ENCODE measurements around the gene CRISPLD2. TPM values are rescaled to one million over a fixed set of nuclear protein-coding genes. Genes with fewer than 3 reads are reported as not detected.

Gene CRISPLD2
- total and polyA plus RNA-seq, 5 experiments from 2014 or later = 0.05 to 0.24 (median 0.07) TPM; not detected in 2

DNA sequence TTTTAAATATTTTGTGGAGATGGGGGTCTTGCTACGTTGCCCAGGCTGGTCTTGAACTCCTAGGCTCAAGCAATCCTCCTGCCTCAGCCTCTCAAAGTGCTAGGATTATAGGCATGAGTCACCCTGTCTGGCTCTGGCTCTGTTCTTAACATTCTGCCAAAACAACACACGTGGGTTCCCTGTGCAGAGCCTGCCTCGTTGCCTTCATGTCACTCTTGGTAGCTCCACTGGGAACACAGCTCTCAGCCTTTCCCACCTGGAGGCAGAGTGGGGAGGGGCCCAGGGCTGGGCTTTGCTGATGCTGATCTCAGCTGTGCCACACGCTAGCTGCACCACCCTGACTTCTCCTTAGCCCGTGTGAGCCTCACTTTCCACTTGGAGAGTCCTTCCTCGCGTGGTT is 19.3 kb downstream of the CRISPLD2 start:
- H3K9me3 Mint-ChIP-seq = no peaks in the 10 kb centered on the region
- ATAC-seq (no peak), DNase-seq (no peak)
- no peak overlapping the region for H3K27ac Mint-ChIP-seq
- POLR2A ChIA-PET = no interaction called here
- peaks cover 9 to 40% (median 24%) of the 10 kb centered on the region in 5 donors for H3K27me3 Mint-ChIP-seq
- no peak overlapping the region for H3K4me3 Mint-ChIP-seq
- H3K36me3 Mint-ChIP-seq = no peaks in the 10 kb centered on the region
- H3K4me1 Mint-ChIP-seq = peaks cover 10 to 33% (median 19%) of the 10 kb centered on the region in 4 donors

DNA sequence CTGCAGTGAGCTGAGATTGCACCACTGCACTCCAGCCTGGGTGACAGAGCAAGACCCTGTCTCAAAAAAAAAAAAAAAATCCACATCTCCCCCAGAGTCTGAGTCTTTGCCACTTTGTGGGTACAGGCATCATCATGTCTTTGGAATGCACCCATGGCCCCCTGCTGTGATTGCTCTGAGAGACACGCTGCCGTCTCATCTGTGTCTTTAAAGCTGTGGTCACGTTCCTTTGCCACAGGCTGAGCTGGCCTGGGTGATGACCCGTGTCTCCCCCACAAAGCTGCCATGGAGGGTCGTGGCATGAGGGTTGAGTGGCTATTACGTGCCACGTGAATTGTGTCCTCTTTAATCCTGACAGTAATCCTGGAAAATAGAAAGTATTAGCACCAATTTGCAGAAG is 20.2 kb downstream of the CRISPLD2 start:
- Mint-ChIP-seq H3K27me3 (peaks cover 9 to 40% (median 25%) of the 10 kb centered on the region in 5 donors), H3K4me1 (peaks cover 10 to 39% (median 21%) of the 10 kb centered on the region in 4 donors), H3K27ac (peak overlapping the region in 1 of 10 donors; percentile 27), H3K36me3 (no peaks in the 10 kb centered on the region), H3K9me3 (no peaks in the 10 kb centered on the region), H3K4me3 (no peak overlapping the region)
- DNase-seq (no peak), ATAC-seq (no peak)
- POLR2A ChIA-PET = no interaction called here

DNA sequence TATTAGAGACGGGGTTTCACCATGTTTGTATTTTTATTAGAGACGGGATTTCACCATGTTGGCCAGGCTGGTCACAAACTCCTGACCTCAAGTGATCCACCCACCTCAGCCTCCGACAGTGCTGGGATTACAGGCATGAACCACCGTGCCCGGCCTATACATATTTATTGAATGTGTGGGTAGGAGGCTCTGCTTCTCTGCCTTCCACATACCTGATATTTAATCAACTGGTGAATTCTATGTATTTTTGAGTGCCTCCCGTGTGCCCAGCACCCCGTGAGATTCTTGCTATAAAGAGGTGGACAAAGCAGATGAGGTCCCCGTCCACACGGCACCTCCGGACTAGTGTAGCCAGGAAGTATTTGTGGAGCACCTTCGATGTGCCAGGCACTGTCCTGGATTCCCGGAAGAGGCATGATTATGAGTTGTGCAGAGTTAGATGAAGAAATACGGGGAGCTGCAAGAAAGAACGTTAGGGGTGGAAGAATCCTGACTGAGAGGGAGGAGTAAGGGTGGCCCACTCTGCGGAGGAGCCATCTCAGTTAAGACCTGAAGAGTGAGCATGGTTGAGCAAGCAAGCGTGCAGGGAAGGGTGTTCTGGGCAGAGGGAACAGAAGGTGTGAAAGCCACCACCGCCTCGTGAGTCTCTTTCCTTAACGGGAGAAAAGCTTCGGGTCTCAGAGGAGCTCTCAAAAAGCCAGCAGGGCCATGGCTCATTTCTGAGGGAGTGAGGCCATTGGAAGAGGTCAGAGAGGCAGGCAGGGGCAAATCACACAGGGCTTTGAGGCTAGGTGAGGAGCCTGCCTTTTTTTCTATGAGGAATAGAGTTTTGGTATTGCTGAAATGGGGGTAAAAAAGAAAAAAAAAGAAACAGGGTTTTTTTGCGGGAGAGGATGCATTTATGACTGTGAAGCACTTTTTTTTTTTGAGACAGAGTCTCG is 21.2 kb downstream of the CRISPLD2 start:
- Mint-ChIP-seq H3K27ac (no peak overlapping the region), H3K4me3 (peak overlapping the region in 5 of 10 donors; percentile 5 to 71 (median 55)), H3K9me3 (no peaks in the 10 kb centered on the region), H3K4me1 (peaks cover 10 to 39% (median 21%) of the 10 kb centered on the region in 4 donors), H3K27me3 (peaks cover 9 to 35% (median 25%) of the 10 kb centered on the region in 5 donors), H3K36me3 (no peaks in the 10 kb centered on the region)
- POLR2A ChIA-PET = no interaction called here
- ATAC-seq (no peak), DNase-seq (no peak)

DNA sequence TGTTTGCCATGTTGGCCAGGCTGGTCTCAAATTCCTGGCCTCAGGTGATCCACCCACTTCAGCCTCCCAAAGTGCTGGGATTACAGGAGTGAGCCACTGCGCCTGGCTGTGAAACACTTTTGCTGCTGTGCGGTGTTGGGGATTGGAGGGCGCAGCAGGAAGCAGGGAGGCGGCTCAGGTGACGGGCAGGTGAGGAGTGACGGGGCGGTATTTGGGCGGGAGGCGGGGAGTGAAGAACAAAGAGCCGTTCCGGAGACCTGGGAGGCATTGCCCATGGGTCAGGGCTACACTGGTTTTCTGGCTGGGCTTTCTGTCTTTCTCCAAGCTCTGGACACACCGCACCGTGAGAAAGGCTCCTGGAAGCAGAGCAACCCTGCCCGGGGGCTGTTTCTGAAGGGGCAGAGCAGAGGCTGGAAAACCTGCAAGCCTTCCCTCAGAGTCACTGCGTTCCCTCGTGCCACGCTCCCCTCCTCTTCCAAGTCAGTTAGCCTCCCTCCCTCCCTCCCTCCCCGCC is 22.1 kb downstream of the CRISPLD2 start:
- ATAC-seq = peak in 1 of 2 donors; percentile 60
- Mint-ChIP-seq H3K4me1 (peaks cover 10 to 39% (median 21%) of the 10 kb centered on the region in 4 donors), H3K27me3 (peaks cover 9 to 35% (median 25%) of the 10 kb centered on the region in 5 donors), H3K9me3 (no peaks in the 10 kb centered on the region), H3K27ac (peak overlapping the region in 2 of 10 donors; percentile 11 to 29), H3K4me3 (peak overlapping the region in 8 of 10 donors; percentile 16 to 76 (median 56)), H3K36me3 (no peaks in the 10 kb centered on the region)
- DNase-seq = no peak
- POLR2A ChIA-PET = no interaction called here

DNA sequence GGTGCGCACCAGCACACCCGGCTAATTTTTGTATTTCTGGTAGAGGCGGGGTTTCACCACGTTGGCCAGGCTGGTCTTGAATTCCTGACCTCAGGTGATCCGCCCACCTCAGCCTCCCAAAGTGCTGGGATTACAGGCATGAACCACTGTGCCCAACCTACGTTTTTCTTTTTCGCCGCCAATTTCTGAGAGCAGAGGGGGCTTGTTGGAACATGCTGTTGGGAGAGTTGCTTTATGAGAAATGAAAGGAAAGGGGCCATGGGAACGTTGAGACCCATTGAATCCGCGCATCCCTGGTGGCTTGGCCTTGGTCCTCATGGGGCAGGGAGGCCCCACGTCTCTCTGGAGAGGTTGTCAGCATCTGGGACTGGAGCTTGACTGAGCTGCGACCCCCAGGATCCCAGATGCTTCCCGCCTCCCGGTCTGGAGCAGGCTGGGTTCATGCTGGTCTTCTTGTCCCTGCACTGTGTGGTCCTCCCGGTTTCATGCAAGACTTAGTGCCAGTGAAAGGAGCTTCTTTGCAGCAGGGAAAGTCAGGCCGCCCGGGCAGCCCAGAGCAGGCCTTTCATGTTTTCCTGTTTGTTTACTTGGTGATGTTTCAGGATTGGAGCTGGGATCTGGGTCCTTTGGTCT is 22.8 kb downstream of the CRISPLD2 start:
- Mint-ChIP-seq H3K9me3 (no peaks in the 10 kb centered on the region), H3K27me3 (peaks cover 9 to 35% (median 25%) of the 10 kb centered on the region in 5 donors), H3K27ac (peak overlapping the region in 4 of 10 donors; percentile 31 to 53 (median 44)), H3K36me3 (no peaks in the 10 kb centered on the region), H3K4me3 (peak overlapping the region in 8 of 10 donors; percentile 11 to 71 (median 38)), H3K4me1 (peaks cover 10 to 39% (median 21%) of the 10 kb centered on the region in 4 donors)
- POLR2A ChIA-PET = no interaction called here
- no peak for DNase-seq
- no peak for ATAC-seq

DNA sequence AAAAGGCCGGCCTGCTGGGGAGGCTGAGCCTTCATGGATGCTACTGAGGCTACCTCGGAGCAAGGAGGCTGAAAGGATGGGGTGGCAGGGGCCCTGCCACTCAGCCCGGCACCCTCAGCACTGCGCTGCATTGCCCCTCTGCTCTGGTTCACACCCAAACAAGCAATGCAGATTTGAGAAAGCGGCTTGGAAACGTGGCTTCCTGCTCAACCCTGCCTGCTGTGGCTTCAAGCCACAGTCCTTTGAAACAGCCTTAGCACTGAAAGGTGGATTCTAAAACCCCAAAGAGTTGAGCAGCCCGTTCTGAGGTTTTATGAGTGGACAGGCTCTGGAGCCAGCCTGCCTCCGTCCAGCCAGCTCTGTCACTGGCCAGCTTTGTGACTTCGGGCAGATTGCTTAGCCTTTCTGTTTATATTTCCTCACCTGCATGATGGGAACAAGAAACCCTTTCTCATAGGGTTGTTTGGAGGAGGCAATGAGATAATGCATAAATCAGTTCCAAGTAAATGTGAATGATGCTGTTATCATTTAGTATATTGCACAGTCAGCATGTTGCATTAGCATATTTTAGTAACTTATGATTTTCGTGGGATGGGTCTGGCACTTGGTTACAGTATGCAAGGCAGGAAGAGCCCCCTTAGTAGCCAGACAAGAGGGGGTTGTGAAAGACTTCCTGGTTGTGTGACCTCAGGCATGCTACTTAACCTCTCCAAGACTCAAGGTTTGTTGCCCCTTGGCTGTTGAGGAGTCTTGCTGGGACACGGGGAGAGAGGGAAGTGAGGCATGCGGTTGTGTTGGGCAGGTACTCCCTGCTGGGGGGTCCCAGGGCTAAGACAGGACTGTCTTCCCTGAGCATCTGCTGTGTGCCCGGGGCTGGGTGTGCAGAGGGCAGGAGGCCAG is 23.6 kb downstream of the CRISPLD2 start:
- peak in 2 of 10 donors; percentile 32 to 34 for DNase-seq
- ATAC-seq = peak in 1 of 2 donors; percentile 75
- POLR2A ChIA-PET = no interaction called here
- Mint-ChIP-seq H3K27me3 (peaks cover 9 to 32% (median 24%) of the 10 kb centered on the region in 5 donors), H3K27ac (peak overlapping the region in 4 of 10 donors; percentile 31 to 53 (median 44)), H3K9me3 (no peaks in the 10 kb centered on the region), H3K4me1 (peaks cover 10 to 39% (median 21%) of the 10 kb centered on the region in 4 donors), H3K4me3 (peak overlapping the region in 7 of 10 donors; percentile 3 to 71 (median 50)), H3K36me3 (no peaks in the 10 kb centered on the region)

DNA sequence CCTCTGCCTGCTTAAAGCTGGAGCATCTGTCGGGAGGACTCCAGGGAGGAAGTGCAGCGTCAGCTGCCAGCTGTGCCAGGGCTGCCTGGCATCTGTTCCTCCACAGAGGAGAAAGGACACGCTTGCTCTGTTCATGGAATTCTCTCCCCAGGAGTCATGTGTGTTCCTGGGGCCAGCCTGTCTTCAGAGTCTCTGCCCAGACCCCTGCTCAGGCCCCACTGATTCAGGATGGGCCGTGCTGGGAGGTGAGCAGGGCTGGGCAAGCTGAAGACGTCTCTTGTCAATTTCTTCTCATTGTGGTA is 24.2 kb downstream of the CRISPLD2 start:
- Mint-ChIP-seq H3K4me3 (no peak overlapping the region), H3K36me3 (no peaks in the 10 kb centered on the region), H3K9me3 (no peaks in the 10 kb centered on the region), H3K27ac (no peak overlapping the region), H3K4me1 (peaks cover 10 to 39% (median 21%) of the 10 kb centered on the region in 4 donors), H3K27me3 (peaks cover 9 to 33% (median 24%) of the 10 kb centered on the region in 5 donors)
- no peak for DNase-seq
- no peak for ATAC-seq
- POLR2A ChIA-PET = no interaction called here

DNA sequence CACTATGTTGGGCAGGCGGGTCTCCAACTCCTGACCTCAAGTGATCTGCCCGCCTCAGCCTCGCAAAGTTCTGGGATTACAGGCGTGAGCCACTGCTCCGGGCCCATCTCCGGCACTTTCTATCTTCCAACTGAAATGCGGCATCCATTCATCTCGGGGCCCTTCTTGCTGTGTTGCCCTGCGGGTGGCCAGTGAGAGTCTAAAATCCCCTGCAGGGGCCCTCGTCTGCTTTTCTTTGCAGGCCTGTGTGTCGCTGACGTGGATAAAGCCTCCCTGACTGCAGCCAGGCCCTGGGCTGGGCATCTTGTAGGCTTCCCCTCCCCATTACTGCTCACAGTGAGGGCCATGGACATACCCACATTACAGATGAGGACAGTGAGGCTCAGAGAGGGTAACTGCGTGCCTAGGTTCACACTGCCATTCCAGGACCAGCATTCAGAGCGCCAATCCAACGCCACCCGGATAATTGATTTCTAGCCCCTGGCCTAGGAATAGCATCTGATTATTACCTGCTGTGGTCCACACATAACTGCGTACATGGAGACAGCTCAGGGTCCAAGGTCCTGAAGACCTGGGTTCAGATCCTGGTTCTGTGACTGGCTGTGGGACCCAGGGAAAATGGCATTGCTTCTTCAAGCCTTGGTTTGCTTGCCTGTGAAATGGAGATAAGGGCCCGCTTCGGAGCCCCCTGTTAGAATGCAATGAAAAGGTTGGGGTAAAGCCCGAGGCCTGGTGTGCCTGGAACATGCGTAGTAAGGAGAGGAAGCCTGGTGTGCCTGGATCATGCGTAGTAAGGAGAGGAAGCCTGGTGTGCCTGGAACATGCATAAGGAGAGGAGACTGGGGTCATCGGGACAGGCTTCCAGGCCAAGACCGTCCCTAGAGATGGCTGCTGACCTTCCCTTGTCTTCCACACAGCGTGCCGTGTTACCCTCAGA is 25.0 kb downstream of the CRISPLD2 start:
- POLR2A ChIA-PET = no interaction called here

DNA sequence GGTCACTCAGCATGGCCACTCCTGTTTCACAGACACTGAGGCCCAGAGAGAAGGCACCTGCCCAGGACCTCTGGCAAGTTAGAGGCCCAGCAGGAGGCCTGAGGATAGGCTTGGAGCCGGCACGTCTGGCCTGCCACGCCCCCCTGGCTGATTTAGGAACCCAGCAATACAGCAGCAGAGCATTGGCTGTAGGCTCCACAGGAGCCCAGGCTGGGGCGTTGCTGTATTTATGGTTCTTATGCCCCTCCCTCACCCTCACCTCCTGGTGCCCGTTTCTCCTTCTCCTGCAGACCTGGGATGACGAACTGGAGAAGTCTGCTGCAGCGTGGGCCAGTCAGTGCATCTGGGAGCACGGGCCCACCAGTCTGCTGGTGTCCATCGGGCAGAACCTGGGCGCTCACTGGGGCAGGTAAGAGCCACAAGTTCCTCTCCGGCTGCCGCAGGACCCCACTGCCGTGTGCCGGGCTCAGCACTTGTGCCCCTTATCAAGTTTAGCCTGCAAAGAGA is 25.8 kb downstream of the CRISPLD2 start:
- Mint-ChIP-seq H3K4me3 (no peak overlapping the region), H3K36me3 (no peaks in the 10 kb centered on the region), H3K9me3 (peaks cover 0 to 3% (median 0%) of the 10 kb centered on the region in 9 donors), H3K27me3 (peaks cover 8 to 25% (median 18%) of the 10 kb centered on the region in 5 donors), H3K4me1 (peaks cover 10 to 39% (median 21%) of the 10 kb centered on the region in 4 donors), H3K27ac (no peak overlapping the region)
- ATAC-seq (no peak), DNase-seq (no peak)
- POLR2A ChIA-PET = no interaction called here

More for the DNA sequence above, 25.0 kb downstream of the CRISPLD2 start:
- Mint-ChIP-seq H3K27ac (peak overlapping the region in 1 of 10 donors; percentile 34), H3K27me3 (peaks cover 9 to 31% (median 23%) of the 10 kb centered on the region in 5 donors), H3K9me3 (no peaks in the 10 kb centered on the region), H3K36me3 (no peaks in the 10 kb centered on the region), H3K4me3 (no peak overlapping the region), H3K4me1 (peaks cover 10 to 39% (median 21%) of the 10 kb centered on the region in 4 donors)
- DNase-seq (no peak), ATAC-seq (no peak)

DNA sequence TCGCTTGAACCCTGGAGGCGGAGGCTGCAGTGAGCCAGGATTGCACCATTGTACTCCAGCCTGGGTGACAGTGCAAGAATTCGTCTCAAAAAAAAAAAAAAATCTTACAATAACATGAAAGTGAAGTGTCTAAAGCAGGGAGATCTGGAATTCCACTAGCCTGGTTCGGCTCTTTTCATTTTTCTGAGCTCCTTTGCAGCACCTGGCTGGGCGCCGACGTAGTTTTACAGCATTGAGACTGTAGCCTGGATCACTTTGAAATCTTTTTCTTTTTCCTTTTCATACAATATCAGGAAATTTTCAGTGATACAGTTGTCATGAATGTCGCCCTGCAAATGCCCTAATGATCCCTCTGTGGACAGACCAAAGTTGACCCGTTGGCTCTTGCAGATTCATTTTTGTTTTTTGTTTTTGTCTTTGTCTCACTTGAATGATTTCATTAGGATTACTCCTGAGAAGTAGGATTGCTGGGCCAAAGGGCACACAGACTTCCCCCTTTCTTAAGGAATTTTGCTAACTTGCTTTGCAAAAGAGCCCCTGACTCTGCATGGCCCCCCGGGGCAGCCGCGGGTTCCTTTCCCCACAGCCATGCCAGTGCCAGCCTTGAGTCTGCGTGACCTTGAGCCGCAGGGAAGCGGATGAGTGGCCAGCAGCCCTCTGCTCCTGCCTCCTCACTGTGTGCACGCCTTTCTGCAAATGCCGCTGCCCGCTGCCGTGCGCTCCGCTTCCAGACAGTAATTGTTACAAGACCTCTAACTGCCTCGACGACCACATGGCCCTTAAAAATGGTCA is 28.0 kb downstream of the CRISPLD2 start:
- H3K27ac Mint-ChIP-seq = no peak overlapping the region
- H3K36me3 Mint-ChIP-seq = no peaks in the 10 kb centered on the region
- peaks cover 0 to 9% (median 0%) of the 10 kb centered on the region in 9 donors for H3K9me3 Mint-ChIP-seq
- H3K4me3 Mint-ChIP-seq = no peak overlapping the region
- POLR2A ChIA-PET = interaction anchor here (0.7 kb wide), 1 partner anchor 40 kb away, joined by 4 read pairs; no protein-coding TSS in a partner anchor
- H3K27me3 Mint-ChIP-seq = peaks cover 3 to 17% (median 9%) of the 10 kb centered on the region in 5 donors
- ATAC-seq = no peak
- no peak for DNase-seq
- peaks cover 8 to 19% (median 14%) of the 10 kb centered on the region in 4 donors for H3K4me1 Mint-ChIP-seq
